Ovary (tissue), 3 donors: Measurements from ENCODE around the gene ADARB2.

ENCODE experiments used
- CTCF ChIP-seq, 3 donors: fragments of 450-650 bp in 2 of 3; fragments of 200-600 bp in 1 of 3; IDR thresholded peaks; one replicate each; pipeline versions ENCODE4 v1.5.1 to v1.8.0; 2016 to 2022; ENCODE audit warnings: antibody characterized with exemption in 3 of 3, mild to moderate bottlenecking in 1 of 3
- EP300 ChIP-seq: sonication (generic); formaldehyde crosslinking; IDR thresholded peaks from one replicate; pipeline ENCODE4 v1.6.1; 2017; ENCODE audit warnings: antibody characterized with exemption
- POLR2A ChIP-seq: fragments of 450-650 bp; IDR thresholded peaks from one replicate; pipeline ENCODE4 v1.6.1; 2017; ENCODE audit warnings: antibody characterized with exemption, mild to moderate bottlenecking, moderate library complexity
- donor health status: DM: no; HTN: no; CAD: no.

- TF ChIP-seq EP300 = no peak
- no peak for TF ChIP-seq POLR2A
- TF ChIP-seq CTCF (IDR thresholded peaks at IDR 0.05) = no peak
These were observed 113.1 kb downstream of the ADARB2 start for GRCh38 chr10:1624240-1624639.
